NCI-H1930 (cell line): ENCODE measurements around the gene HTATIP2.
"Not testable (repeated sequence)": the region's sequence is repeated elsewhere in the genome, so short reads cannot be mapped to it uniquely, and the experiment has no call there.

ENCODE experiments used
- DNase-seq, 2 experiments: peaks; one replicate each; lab custom pipeline; 2025; lab: John Stamatoyannopoulos, UW

HTATIP2 gene

DNA sequence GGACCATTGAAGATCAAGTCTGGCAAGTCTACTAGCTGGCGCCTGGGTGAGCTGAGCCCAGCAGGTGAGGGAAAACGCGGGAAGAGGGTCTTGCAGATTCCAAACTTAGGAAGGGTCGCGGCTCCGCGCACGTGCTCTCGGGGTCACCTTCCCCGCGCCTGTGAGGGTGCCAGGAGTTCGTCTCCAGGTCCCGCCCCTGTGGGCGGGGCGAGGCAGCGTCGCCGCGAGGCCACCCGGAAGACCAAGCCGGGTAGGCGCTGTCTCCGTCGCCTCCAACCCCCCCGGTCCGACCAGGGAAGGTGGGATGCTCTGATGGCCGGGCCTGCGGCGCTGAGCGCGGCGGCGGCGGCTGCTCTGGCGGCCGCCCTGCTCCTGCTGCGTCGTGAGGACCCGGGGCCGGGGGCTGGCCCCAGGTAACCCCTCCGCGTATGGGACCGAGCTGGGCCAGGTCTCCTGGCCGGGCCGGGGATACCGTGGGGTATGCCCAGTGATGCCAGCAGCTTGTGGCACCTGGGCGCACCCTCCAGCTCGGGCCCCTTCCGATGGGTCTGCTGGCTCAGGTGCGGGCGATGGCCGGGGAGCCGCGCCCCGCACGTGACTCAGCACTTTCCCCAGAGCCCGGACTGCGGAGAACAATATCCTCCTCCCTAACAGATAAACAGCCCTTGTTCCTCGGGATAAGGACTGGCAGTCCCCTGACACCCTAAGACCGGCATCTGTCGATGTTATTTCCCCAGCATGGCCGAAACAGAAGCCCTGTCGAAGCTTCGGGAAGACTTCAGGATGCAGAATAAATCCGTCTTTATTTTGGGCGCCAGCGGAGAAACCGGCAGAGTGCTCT lies at the start of gene HTATIP2:
Gene HTATIP2 (plus strand): TSS at position 215 of the 841 bp plus-strand sequence. CDS start 524 bp downstream, at position 739.
- peak; percentile 59 to 69 for DNase-seq

GRCh38 chr11:20315800-20316199 lies 47.7 kb upstream of the HTATIP2 start:
- DNase-seq: no peak

- DNase-seq: no peak
Measured at GRCh38 chr11:20321177-20321576, 42.3 kb upstream of the HTATIP2 start.

DNA sequence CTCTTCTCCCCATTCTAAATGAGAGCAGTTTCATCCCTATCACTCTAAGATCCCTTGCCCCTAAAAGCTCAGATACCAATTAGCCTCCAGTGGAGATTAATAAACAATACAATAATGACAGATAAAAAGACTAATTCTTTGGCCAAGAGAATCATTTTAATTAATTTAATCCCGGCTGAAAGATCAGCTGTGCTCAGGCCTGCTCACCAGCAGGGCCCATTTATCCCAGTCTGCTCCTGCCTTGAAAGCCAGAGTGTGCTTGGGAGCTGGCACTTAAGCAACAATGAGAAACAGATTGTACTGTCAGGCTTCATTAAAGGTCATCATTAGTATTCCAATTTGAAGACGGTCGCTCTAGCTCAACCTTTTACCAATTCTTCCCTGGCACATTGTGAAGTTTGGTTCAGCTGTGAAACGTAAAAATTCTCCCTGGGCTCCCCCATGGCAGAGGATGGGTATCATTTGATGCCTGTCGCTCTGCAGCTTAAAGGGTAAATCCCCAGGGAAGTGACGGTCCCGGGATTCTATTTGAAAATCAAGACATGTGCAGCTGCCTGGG lies 36.1 kb upstream of the HTATIP2 start:
- no peak for DNase-seq

GRCh38 chr11:20336056-20336455 lies 27.5 kb upstream of the HTATIP2 start:
- DNase-seq: no peak

- peak; percentile 52 to 57 for DNase-seq
Measured at GRCh38 chr11:20337526-20338154, 25.9 kb upstream of the HTATIP2 start.

GRCh38 chr11:20342347-20343141 lies 21.0 kb upstream of the HTATIP2 start:
- no peak for DNase-seq

- DNase-seq: no peak
Measured at GRCh38 chr11:20351136-20351535, 12.4 kb upstream of the HTATIP2 start.

- no peak for DNase-seq
Measured at GRCh38 chr11:20351751-20352262, 11.7 kb upstream of the HTATIP2 start.

DNA sequence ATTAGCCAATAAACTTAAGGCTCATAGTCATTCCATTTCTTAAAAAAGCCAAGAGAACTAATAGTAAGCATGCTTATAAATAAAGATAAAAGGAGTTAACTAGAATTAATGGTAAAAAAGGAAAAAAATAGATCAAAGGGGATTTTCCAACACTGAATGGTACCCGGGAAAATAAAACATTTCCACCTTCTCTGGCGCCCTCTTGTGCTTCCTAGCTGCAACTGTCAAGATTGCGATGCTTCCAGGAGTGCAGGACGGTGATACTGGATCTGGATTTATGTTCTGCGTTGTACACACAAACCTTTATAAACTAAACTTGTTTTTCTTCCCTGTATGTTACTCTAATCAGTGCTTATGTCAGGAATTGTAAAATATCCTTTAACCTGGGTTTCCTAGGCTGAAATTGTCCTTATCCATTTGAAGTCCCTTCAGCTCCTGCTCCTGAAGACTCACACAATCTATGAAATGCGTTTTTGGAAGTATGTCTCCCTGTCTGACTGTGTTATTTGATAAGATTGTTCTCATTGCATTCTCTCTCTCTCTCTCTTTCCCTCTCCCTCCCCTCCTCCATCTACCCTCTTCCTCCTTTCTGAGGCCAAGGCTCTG lies 9.6 kb upstream of the HTATIP2 start:
- DNase-seq: peak; percentile 20 to 53

DNA sequence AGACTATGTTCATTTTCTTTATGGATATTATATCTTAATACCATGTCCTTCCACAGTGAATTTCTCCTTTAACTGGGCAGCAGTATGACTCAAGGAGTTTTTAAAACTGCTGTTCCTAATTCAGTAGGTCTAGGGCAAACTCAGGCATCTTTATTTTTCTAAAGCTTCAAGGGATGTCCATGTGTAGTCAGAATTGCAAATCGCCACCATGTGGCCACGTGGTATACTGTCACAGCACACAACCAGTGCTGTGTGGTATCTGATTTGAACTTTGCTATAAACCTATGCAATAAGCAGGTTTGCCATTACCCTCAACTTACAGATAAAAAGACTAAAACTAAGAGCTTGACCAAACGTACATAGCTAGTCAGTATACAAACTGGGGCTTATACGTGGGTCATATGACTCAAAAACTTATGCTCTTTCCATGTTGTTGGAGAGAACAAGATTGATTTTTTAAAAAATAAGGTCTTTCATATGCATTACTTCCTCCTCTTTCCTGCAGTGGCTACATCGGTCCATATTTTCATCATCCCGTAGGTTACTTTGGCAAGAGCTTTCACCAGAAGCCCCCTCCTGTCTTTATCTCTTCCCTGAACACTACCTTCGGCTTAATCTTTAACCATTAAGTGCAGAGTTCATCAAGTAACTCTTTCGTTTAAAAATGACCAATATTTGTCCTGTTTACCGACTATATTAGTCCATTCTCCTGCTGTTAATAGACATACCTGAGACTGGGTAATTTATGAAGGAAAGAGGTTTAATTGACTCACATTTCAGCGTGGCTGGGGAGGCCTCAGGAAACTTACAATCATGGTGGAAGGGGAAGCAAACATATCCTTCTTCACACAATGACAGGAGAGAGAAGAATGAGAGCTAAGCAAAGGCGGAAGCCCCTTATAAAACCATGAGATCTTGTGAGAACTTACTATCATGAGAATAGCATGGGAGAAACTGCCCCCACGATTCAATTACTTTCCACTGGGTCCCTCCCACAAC lies 8.0 kb upstream of the HTATIP2 start:
- peak in 1 of 2 experiments; percentile 42 for DNase-seq

- no peak for DNase-seq
Measured at GRCh38 chr11:20357150-20357549, 6.4 kb upstream of the HTATIP2 start.

GRCh38 chr11:20360650-20361049 lies 2.9 kb upstream of the HTATIP2 start:
- DNase-seq: no peak

DNA sequence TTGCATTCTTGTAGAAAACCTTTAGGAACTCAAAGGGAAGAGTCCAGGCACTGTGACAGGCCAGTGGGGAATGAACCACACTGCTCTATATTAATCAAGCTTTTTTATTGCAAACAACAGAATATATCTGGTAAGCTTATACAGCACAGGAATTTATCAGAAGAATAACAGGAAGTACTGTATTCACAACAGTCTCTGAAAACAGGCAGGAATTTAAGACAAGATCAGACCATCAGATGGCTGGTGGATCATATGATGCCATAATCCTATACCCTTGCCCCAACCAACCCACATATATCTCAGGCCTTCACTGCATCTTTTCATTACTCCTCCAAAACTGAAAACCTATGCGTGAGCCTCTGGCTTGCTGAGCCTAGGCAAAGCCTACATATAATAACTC lies 1.0 kb upstream of the HTATIP2 start:
- no peak for DNase-seq

- no peak for DNase-seq
Measured at GRCh38 chr11:20363149-20363499, 390 bp upstream of the HTATIP2 start.

GRCh38 chr11:20364341-20364792 lies 853 bp downstream of the HTATIP2 start:
- DNase-seq: no peak

DNA sequence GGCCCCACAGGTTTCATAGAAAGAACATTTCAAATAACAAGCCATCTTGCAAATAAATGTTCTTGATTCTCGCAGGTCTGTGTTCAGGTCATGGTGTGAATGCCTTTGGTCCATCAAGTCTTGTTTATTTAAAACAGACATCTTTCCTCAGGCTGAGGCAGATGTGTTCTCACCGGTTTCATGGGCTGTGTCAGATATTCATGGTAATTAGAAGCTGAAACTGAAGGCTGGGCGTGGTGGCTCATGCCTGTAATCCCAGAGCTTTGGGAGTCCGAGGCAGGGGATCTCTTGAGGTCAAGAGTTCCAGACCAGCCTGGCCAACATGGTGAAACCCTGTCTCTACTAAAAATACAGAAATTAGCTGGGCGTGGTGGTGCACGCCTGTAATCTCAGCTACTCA lies 2.0 kb downstream of the HTATIP2 start:
- DNase-seq: not testable (repeated sequence)

DNA sequence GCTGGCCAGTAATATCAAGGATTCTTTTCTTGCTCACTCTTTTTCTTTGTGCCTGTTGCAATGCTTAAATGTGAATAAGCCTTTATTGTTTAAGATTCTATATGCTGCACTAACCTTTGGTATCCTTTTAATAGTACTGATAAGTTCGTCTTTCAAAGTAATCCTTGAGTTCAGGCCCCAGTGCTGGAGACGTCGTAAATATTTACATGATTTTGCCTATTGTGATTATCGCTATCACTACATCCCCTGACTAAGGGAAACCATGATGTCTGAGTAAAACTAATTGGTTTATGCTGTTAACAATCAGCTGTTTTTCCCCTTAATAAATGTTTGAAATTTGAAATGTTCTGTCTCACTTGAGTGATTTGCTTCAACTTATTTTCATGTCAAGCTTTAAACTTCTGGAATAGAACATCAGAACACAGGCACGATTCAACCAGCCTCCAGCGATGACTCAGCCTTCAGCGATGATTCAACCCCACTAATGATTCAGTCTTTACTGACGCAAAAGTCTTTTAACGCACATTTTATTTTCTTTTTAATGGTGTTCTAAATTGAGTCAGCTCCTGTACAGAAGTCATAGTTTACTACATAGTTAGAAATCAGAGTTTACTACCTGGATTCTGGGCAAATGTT lies 3.9 kb downstream of the HTATIP2 start:
- no peak for DNase-seq

DNA sequence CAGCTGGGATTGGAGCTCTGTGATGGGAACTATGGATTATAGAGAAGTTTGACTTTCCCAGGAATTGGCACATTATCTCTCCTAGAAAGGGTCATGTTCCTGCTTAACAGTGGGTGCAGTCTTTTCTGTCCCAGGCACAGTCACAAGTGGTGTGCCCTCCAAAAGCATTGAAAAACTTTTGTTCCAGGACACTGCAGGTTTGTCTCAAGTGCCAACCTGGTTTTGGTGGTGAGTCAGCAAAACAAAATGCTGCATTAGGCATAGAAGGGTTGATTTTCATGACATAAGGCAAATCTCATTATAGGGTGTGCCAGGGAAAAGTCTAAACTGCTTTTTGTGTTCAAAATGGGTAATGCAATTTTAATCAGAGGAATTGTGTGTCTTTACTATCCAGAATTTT lies 4.9 kb downstream of the HTATIP2 start:
- no peak for DNase-seq

DNA sequence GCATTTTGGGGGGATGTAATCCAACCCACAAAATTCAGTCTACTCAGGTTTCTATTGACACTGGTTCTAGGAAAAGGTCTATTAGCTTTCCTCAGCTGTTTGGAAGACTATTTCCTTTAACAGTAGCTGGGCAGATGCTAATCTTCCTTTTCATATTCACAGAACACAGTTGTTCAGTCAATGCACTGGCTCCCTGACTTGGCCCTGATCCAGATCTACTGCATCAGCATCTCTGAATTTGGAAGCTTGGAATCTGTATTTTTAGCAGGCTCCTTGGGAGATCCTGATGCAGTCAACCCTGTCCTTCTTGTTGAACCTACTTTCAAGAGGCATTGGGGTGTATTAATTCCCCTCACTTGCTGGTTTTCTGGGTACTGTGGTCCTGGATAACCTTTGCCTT lies 6.3 kb downstream of the HTATIP2 start:
- DNase-seq: no peak
